ENCODE measurements around the gene CREB5. TPM values are rescaled to one million over a fixed set of nuclear protein-coding genes. Genes with fewer than 3 reads are reported as not detected.

CREB5 gene
- total RNA-seq, 1 experiment from 2014 or later, result 1.3 TPM

- no peak for TF ChIP-seq HMGXB4 (CRISPR knock-in tag; IDR thresholded peaks at IDR 0.05)
- no peak for TF ChIP-seq ATF1 (CRISPR knock-in tag; IDR thresholded peaks at IDR 0.05)
- TF ChIP-seq TEAD4 (CRISPR knock-in tag; IDR thresholded peaks at IDR 0.05), result no peak
- no peak for TF ChIP-seq ATF3 (CRISPR knock-in tag; conservative IDR thresholded peaks at IDR 0.05)
- TF ChIP-seq USF1 (CRISPR knock-in tag; IDR thresholded peaks at IDR 0.05), result no peak
- no peak for TF ChIP-seq ZMAT4 (CRISPR knock-in tag; IDR thresholded peaks at IDR 0.05)
- no peak for TF ChIP-seq ATF2 (CRISPR knock-in tag; IDR thresholded peaks at IDR 0.05; ENCODE audit: borderline replicate concordance, low read depth)
- TF ChIP-seq GRHL2 (CRISPR knock-in tag; IDR thresholded peaks at IDR 0.05; ENCODE audit: insufficient replicate concordance, severe bottlenecking), result no peak
- TF ChIP-seq GTF2I (CRISPR knock-in tag; conservative IDR thresholded peaks at IDR 0.05), result no peak
- no peak for TF ChIP-seq USF2 (CRISPR knock-in tag; IDR thresholded peaks at IDR 0.05)
- TF ChIP-seq CTCF (IDR thresholded peaks at IDR 0.05), result no peak
Measured at GRCh38 chr7:28872226-28872625, 459.9 kb downstream of the CREB5 start (continued).

- Mint-ChIP-seq H3K27me3 (ENCODE audit: low read depth) (no peaks in the 10 kb centered on the region; the same call in 1 of the 2 replicates), H3K36me3 (no peaks in the 10 kb centered on the region), H3K9me3 (no peaks in the 10 kb centered on the region), H3K4me1 (peaks cover 5% of the 10 kb centered on the region; the same call in 1 of the 2 replicates), H3K4me3 (no peak overlapping the region), H3K27ac (no peak overlapping the region)
- ATAC-seq (no peak), DNase-seq (ENCODE audit: low spot score) (no peak)
- ChIA-PET POLR2A (no interaction called here), CTCF (no interaction called here)
- TF ChIP-seq OVOL2 (CRISPR knock-in tag; IDR thresholded peaks at IDR 0.05; ENCODE audit: borderline replicate concordance) (no peak), MXD4 (CRISPR knock-in tag; IDR thresholded peaks at IDR 0.05; ENCODE audit: borderline replicate concordance) (no peak), IRF1 (CRISPR knock-in tag; IDR thresholded peaks at IDR 0.05) (no peak), HMGXB4 (CRISPR knock-in tag; IDR thresholded peaks at IDR 0.05) (no peak), ZMAT4 (CRISPR knock-in tag; IDR thresholded peaks at IDR 0.05) (no peak), ATF3 (CRISPR knock-in tag; conservative IDR thresholded peaks at IDR 0.05) (no peak), EMX1 (CRISPR knock-in tag; IDR thresholded peaks at IDR 0.05) (no peak), ARID4B (CRISPR knock-in tag; IDR thresholded peaks at IDR 0.05; ENCODE audit: borderline replicate concordance) (no peak), IRF2 (CRISPR knock-in tag; IDR thresholded peaks at IDR 0.05; ENCODE audit: borderline replicate concordance, low read depth) (no peak), ZBTB43 (CRISPR knock-in tag; IDR thresholded peaks at IDR 0.05) (no peak)
Measured at GRCh38 chr7:28873365-28873764, 461.0 kb downstream of the CREB5 start.
